DOHH2 (cell line): Measurements from ENCODE around the gene SLC4A11.

ENCODE experiments used
- H3F3A ChIP-seq: fragments of 200-600 bp; sonication (generic), shearing (Covaris generic); 2 replicates; pipeline ENCODE4 v1.6.0; 2016; ENCODE audit warnings: antibody characterized with exemption, mild to moderate bottlenecking; ENCODE audit not compliant: control insufficient read depth, insufficient read depth
- H3K27ac ChIP-seq: fragments of 200-600 bp; sonication (generic); 2 replicates; pipeline ENCODE4 v1.5.1; 2014; ENCODE audit warnings: low read depth, mild to moderate bottlenecking, low read length, moderate library complexity
- H3K27me3 ChIP-seq: fragments of 200-600 bp; sonication (generic); 2 replicates; pipeline ENCODE4 v1.6.1; 2014; ENCODE audit warnings: mild to moderate bottlenecking, low read length, mixed read lengths; ENCODE audit not compliant: control insufficient read depth
- H3K36me3 ChIP-seq: fragments of 200-600 bp; sonication (generic); 2 replicates; pipeline ENCODE4 v1.6.1; 2014; ENCODE audit warnings: mild to moderate bottlenecking, low read length, moderate library complexity, mixed read lengths; ENCODE audit not compliant: control insufficient read depth
- H3K4me1 ChIP-seq: fragments of 200-600 bp; sonication (generic); 2 replicates; pipeline ENCODE4 v1.6.1; 2014; ENCODE audit warnings: mild to moderate bottlenecking, low read length, mixed read lengths; ENCODE audit not compliant: control insufficient read depth
- H3K4me2 ChIP-seq: fragments of 200-600 bp; sonication (generic); 2 replicates; pipeline ENCODE4 v1.6.0; 2014; ENCODE audit warnings: mild to moderate bottlenecking, low read length, moderate library complexity
- H3K4me3 ChIP-seq: fragments of 200-600 bp; sonication (generic); 2 replicates; pipeline ENCODE4 v1.5.1; 2014; ENCODE audit warnings: mild to moderate bottlenecking, low read length, mixed read lengths
- H3K79me2 ChIP-seq: fragments of 200-600 bp; sonication (generic); 2 replicates; pipeline ENCODE4 v1.6.1; 2014; ENCODE audit warnings: mild to moderate bottlenecking, low read length, mixed read lengths; ENCODE audit not compliant: control insufficient read depth
- H3K9me2 ChIP-seq: fragments of 200-600 bp; sonication (generic); replicated peaks from 2 replicates; pipeline ENCODE4 v1.6.1; 2014; ENCODE audit warnings: mild to moderate bottlenecking, low read length, mixed read lengths; ENCODE audit not compliant: control insufficient read depth
- H3K9me3 ChIP-seq: fragments of 200-600 bp; sonication (generic); 2 replicates; pipeline ENCODE4 v1.6.1; 2014; ENCODE audit warnings: antibody characterized with exemption, low read length, mixed read lengths; ENCODE audit not compliant: control insufficient read depth, insufficient read depth
- H4K20me1 ChIP-seq: fragments of 200-600 bp; sonication (generic); 2 replicates; pipeline ENCODE4 v1.6.0; 2014; ENCODE audit warnings: low read depth, mild to moderate bottlenecking, antibody characterized with exemption, low read length, moderate library complexity; ENCODE audit not compliant: control insufficient read depth, insufficient read depth
- EZH2phosphoT487 ChIP-seq: fragments of 200-600 bp; sonication (generic); IDR thresholded peaks from 2 replicates; pipeline ENCODE4 v1.6.1; 2017; ENCODE audit warnings: borderline replicate concordance, mild to moderate bottlenecking, antibody characterized with exemption, low read length, moderate library complexity, mixed read lengths
- TF ChIP-seq, protein P1 (sequence below): fragments of 200-600 bp; sonication (generic); IDR thresholded peaks from one replicate; pipeline ENCODE4 v1.5.1; 2014; ENCODE audit warnings: antibody characterized with exemption, mild to moderate bottlenecking, low read depth, low read length; ENCODE audit not compliant: poor library complexity, severe bottlenecking

Gene SLC4A11

DNA sequence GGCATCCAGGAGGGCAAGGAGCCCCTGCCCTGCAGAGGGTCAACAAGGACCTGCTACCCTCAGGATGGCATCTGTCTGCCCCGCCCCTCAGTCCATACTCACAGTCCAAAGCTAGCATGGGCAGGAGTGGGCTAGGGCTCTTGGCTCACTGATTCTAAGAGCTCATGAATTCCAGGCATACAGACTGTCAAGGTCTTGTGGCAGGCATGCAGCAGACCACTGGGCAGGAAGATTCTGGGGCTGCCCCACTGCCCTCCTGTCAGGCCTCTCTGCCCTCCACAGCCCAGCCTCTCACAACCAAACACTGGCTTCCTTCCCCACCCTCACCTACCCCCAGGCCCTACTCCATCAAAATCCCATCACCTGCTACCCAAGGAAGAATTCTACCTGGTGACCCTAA lies 5.6 kb upstream of the SLC4A11 start:
- Histone ChIP-seq H3K36me3 (no peaks in the 10 kb centered on the region), H3K27me3 (peaks cover 30% of the 10 kb centered on the region), H3K79me2 (no peaks in the 10 kb centered on the region), H3K4me1 (no peaks in the 10 kb centered on the region), H3K9me3 (no peaks in the 10 kb centered on the region), H3K4me2 (no peak overlapping the region), H3K4me3 (no peak overlapping the region), H3K27ac (no peak overlapping the region), H4K20me1 (no peaks in the 10 kb centered on the region), H3F3A (no peaks in the 10 kb centered on the region), H3K9me2 (no peaks in the 10 kb centered on the region)
- no peak for TF ChIP-seq EZH2phosphoT487
- TF ChIP-seq, protein P1, sequence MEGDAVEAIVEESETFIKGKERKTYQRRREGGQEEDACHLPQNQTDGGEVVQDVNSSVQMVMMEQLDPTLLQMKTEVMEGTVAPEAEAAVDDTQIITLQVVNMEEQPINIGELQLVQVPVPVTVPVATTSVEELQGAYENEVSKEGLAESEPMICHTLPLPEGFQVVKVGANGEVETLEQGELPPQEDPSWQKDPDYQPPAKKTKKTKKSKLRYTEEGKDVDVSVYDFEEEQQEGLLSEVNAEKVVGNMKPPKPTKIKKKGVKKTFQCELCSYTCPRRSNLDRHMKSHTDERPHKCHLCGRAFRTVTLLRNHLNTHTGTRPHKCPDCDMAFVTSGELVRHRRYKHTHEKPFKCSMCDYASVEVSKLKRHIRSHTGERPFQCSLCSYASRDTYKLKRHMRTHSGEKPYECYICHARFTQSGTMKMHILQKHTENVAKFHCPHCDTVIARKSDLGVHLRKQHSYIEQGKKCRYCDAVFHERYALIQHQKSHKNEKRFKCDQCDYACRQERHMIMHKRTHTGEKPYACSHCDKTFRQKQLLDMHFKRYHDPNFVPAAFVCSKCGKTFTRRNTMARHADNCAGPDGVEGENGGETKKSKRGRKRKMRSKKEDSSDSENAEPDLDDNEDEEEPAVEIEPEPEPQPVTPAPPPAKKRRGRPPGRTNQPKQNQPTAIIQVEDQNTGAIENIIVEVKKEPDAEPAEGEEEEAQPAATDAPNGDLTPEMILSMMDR, result no peak

DNA sequence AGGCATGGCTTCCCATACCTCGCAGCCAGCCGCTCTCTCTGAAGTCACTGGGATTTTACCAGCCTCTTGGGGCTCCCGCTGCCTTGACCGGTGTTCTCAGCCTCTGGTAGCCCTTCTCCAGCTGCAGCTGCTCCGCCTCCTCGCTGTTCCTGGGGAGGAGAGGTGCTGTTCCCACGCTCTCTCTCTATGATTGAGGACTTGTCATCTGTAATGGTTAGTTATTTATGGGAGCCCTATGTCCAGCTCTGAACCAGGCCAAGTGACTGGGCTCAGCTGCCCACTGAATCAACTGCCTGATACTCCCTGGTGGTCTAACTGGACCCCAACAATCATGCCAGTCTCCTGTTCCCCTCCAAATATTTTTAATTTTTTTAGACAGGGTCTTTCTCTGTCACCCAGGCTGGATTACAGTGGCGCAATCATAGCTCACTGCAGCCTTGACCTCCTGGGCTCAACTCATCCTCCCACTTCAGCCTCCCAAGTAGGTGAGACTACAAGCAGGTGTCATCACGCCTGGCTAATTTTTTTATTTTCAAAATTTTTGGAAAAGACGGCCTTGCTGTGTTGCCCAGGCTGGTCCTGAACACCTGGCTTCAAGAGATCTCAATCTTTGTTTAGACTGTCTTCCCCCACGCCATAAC lies 4.8 kb upstream of the SLC4A11 start:
- H3K27ac ChIP-seq, result no peak overlapping the region
- no peak for TF ChIP-seq EZH2phosphoT487
- TF ChIP-seq, protein P1, result no peak
- H3K4me3 ChIP-seq, result no peak overlapping the region
- no peaks in the 10 kb centered on the region for H3K79me2 ChIP-seq
- no peaks in the 10 kb centered on the region for H4K20me1 ChIP-seq
- no peaks in the 10 kb centered on the region for H3K9me3 ChIP-seq
- H3K4me1 ChIP-seq, result peaks cover 1% of the 10 kb centered on the region; the same call in 1 of the 2 replicates
- H3K36me3 ChIP-seq, result no peaks in the 10 kb centered on the region
- H3K9me2 ChIP-seq, result no peaks in the 10 kb centered on the region
- no peak overlapping the region for H3K4me2 ChIP-seq
- no peaks in the 10 kb centered on the region for H3F3A ChIP-seq
- peaks cover 30% of the 10 kb centered on the region for H3K27me3 ChIP-seq

DNA sequence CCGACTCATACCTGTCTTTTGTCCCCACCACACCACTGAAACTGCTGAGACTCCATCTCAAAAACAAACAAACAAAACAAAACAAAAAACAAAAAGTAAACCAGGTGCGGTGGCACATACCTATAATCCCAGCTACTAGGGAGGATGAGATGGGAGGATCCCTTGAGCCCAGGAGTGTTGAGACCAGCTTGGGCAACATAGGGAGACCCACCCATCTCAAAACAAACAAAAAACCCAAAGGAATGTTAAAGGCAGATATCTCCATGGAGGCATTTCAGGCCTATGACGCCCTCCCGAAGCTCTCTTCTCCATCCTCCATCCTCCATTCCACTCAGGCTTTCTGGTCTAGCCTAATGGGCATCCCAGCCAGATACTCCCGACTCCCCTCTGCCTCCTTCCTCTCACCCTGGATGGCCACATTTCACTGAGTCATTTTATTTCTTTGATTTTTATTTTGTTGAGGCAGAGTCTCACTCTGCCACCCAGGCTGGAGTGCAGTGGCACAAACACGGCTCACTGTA lies 3.2 kb upstream of the SLC4A11 start:
- H3K36me3 ChIP-seq, result no peaks in the 10 kb centered on the region
- H3K79me2 ChIP-seq, result no peaks in the 10 kb centered on the region
- no peak overlapping the region for H3K4me2 ChIP-seq
- no peak overlapping the region for H3K27ac ChIP-seq
- no peaks in the 10 kb centered on the region for H4K20me1 ChIP-seq
- H3K4me1 ChIP-seq, result peaks cover 7% of the 10 kb centered on the region; the same call in 1 of the 2 replicates
- H3F3A ChIP-seq, result no peaks in the 10 kb centered on the region
- TF ChIP-seq, protein P1, result no peak
- TF ChIP-seq EZH2phosphoT487, result no peak
- no peak overlapping the region for H3K4me3 ChIP-seq
- H3K9me2 ChIP-seq, result no peaks in the 10 kb centered on the region
- H3K27me3 ChIP-seq, result peaks cover 33% of the 10 kb centered on the region
- H3K9me3 ChIP-seq, result no peaks in the 10 kb centered on the region
